Measurements from ENCODE around the gene PPP3R1. TPM values are rescaled to one million over a fixed set of nuclear protein-coding genes. Genes with fewer than 3 reads are reported as not detected.

PPP3R1 gene
- total and polyA plus RNA-seq, 2 experiments from 2014 or later: 7.9 to 49.6 TPM

DNA sequence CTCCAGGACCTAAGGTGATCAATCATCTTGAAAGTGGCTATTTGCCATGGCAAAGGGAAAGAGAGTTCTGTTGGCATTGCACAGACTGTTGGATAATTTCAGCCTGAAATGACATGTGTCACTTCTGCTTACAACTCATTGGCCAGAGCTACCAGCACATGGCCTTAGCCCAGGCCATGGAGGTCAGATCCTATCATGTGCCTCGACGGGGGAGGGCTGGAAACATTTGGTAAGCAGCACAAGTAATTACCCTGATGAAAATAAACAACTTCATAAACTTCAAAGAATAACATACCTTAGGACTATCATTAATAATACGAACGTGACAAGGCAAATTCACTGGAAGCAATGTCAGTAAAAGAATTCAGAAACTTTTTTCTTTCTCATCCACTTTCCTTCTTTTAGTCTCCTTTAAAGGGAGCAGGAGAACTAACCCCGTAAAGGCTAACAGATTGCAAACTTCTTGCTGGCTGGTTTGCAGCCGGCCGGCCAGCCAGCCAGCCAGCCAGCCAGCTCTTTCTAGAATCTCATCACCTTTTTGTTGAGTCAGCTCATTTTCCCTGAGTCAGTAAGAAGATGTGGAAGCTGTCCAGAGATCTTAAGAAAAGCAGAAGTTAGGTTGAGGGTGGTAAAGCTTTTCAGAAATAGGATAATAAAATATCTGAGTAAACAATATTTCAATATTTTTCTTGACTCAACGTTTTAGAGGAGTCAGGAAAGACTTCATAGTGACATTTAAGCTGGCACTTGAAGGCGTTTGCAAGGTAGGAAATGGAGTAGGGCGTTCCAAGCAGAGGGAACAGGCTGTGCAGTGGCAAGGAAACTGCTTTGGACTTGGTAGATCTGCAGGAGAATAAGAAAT lies 35.5 kb upstream of the PPP3R1 start:
- H3K27me3 Mint-ChIP-seq (ENCODE audit: insufficient read depth, low read depth, poor library complexity): peaks cover 4% of the 10 kb centered on the region
- no peaks in the 10 kb centered on the region for H3K79me2 ChIP-seq (replicated peaks; ENCODE audit: insufficient read depth)
- H3K36me3 ChIP-seq (ENCODE audit: insufficient read depth): no peaks in the 10 kb centered on the region
- no peak overlapping the region for H3K4me2 ChIP-seq
- peaks cover 9% of the 10 kb centered on the region; the same call in 2 of the 3 replicates for H3K4me1 Mint-ChIP-seq
- TF ChIP-seq ZNF331 (CRISPR knock-in tag; IDR thresholded peaks at IDR 0.05; ENCODE audit: low read depth): no peak
- H3F3A ChIP-seq (replicated peaks; ENCODE audit: low read depth): no peaks in the 10 kb centered on the region
- no peak overlapping the region for H3K4me3 Mint-ChIP-seq
- H4K20me1 ChIP-seq (replicated peaks; ENCODE audit: insufficient read depth): no peaks in the 10 kb centered on the region
- peak overlapping the region; percentile 54; the same call in 1 of the 2 replicates for H2AFZ ChIP-seq
- no peaks in the 10 kb centered on the region for H3K9me3 Mint-ChIP-seq
- H3K27ac Mint-ChIP-seq: peak overlapping the region; percentile 10; the same call in 1 of the 2 replicates
- no peak overlapping the region; the same call in 1 of the 2 replicates for H3K27ac ChIP-seq (ENCODE audit: low read depth)
- no peaks in the 10 kb centered on the region for H3K4me1 ChIP-seq (ENCODE audit: insufficient read depth)
- DNase-seq (ENCODE audit: low spot score) (peak; percentile 15), ATAC-seq (no peak; the same call in 2 of the 3 replicates)
- no peaks in the 10 kb centered on the region for H3K9me2 ChIP-seq (ENCODE audit: insufficient read depth)
- H3K36me3 Mint-ChIP-seq (ENCODE audit: low read depth): no peaks in the 10 kb centered on the region
- H3K4me3 ChIP-seq: no peak overlapping the region
- H3K27me3 ChIP-seq (ENCODE audit: insufficient read depth): no peaks in the 10 kb centered on the region

DNA sequence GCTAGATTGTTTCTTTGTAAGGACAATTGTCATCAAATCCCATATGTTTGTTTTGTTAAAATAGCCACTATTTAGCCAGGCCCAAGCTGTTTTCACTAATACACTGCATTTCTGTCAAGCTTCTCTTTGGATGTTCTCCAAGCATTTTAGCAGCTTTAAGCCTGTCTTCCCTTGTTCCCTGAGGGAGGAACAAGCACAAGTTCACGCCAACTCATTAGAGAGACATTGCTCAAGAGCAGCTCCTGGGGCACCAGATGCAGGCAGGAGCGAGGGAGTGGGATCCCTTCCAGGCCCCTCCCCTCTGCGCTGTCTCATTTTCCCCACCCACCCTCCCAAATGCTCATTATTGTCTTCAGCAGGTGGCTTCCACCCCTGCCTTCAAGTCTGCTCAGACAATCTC lies 32.6 kb upstream of the PPP3R1 start:
- Mint-ChIP-seq H3K27me3 (ENCODE audit: insufficient read depth, low read depth, poor library complexity) (peaks cover 4% of the 10 kb centered on the region), H3K9me3 (no peaks in the 10 kb centered on the region), H3K36me3 (ENCODE audit: low read depth) (no peaks in the 10 kb centered on the region), H3K4me1 (peaks cover 9% of the 10 kb centered on the region; the same call in 2 of the 3 replicates), H3K27ac (no peak overlapping the region), H3K4me3 (no peak overlapping the region)
- DNase-seq (ENCODE audit: low spot score) (no peak), ATAC-seq (no peak)
- Histone ChIP-seq H3K4me1 (ENCODE audit: insufficient read depth) (no peaks in the 10 kb centered on the region), H3K9me2 (ENCODE audit: insufficient read depth) (no peaks in the 10 kb centered on the region), H3K4me3 (no peak overlapping the region), H3K4me2 (no peak overlapping the region), H2AFZ (no peak overlapping the region), H4K20me1 (replicated peaks; ENCODE audit: insufficient read depth) (no peaks in the 10 kb centered on the region), H3K27ac (ENCODE audit: low read depth) (no peak overlapping the region), H3K27me3 (ENCODE audit: insufficient read depth) (no peaks in the 10 kb centered on the region), H3K79me2 (replicated peaks; ENCODE audit: insufficient read depth) (no peaks in the 10 kb centered on the region), H3K36me3 (ENCODE audit: insufficient read depth) (no peaks in the 10 kb centered on the region), H3F3A (replicated peaks; ENCODE audit: low read depth) (no peaks in the 10 kb centered on the region)
- TF ChIP-seq EZH2phosphoT487 (IDR thresholded peaks at IDR 0.05; ENCODE audit: unreplicated experiment) (no peak), CREB1 (CRISPR knock-in tag; IDR thresholded peaks at IDR 0.05; ENCODE audit: low read depth) (no peak), STAT1 (IDR thresholded peaks at IDR 0.05; ENCODE audit: unreplicated experiment) (no peak), POLR2AphosphoS5 (IDR thresholded peaks at IDR 0.05; ENCODE audit: low read depth) (no peak), NANOG (IDR thresholded peaks at IDR 0.05; ENCODE audit: borderline replicate concordance) (no peak), ZNF331 (CRISPR knock-in tag; IDR thresholded peaks at IDR 0.05; ENCODE audit: low read depth) (no peak), EZH2 (IDR thresholded peaks at IDR 0.05; ENCODE audit: low read depth, unreplicated experiment) (no peak)
- TF ChIP-seq, protein P1, sequence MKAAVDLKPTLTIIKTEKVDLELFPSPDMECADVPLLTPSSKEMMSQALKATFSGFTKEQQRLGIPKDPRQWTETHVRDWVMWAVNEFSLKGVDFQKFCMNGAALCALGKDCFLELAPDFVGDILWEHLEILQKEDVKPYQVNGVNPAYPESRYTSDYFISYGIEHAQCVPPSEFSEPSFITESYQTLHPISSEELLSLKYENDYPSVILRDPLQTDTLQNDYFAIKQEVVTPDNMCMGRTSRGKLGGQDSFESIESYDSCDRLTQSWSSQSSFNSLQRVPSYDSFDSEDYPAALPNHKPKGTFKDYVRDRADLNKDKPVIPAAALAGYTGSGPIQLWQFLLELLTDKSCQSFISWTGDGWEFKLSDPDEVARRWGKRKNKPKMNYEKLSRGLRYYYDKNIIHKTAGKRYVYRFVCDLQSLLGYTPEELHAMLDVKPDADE (IDR thresholded peaks at IDR 0.05): no peak
- TF ChIP-seq, protein P2, sequence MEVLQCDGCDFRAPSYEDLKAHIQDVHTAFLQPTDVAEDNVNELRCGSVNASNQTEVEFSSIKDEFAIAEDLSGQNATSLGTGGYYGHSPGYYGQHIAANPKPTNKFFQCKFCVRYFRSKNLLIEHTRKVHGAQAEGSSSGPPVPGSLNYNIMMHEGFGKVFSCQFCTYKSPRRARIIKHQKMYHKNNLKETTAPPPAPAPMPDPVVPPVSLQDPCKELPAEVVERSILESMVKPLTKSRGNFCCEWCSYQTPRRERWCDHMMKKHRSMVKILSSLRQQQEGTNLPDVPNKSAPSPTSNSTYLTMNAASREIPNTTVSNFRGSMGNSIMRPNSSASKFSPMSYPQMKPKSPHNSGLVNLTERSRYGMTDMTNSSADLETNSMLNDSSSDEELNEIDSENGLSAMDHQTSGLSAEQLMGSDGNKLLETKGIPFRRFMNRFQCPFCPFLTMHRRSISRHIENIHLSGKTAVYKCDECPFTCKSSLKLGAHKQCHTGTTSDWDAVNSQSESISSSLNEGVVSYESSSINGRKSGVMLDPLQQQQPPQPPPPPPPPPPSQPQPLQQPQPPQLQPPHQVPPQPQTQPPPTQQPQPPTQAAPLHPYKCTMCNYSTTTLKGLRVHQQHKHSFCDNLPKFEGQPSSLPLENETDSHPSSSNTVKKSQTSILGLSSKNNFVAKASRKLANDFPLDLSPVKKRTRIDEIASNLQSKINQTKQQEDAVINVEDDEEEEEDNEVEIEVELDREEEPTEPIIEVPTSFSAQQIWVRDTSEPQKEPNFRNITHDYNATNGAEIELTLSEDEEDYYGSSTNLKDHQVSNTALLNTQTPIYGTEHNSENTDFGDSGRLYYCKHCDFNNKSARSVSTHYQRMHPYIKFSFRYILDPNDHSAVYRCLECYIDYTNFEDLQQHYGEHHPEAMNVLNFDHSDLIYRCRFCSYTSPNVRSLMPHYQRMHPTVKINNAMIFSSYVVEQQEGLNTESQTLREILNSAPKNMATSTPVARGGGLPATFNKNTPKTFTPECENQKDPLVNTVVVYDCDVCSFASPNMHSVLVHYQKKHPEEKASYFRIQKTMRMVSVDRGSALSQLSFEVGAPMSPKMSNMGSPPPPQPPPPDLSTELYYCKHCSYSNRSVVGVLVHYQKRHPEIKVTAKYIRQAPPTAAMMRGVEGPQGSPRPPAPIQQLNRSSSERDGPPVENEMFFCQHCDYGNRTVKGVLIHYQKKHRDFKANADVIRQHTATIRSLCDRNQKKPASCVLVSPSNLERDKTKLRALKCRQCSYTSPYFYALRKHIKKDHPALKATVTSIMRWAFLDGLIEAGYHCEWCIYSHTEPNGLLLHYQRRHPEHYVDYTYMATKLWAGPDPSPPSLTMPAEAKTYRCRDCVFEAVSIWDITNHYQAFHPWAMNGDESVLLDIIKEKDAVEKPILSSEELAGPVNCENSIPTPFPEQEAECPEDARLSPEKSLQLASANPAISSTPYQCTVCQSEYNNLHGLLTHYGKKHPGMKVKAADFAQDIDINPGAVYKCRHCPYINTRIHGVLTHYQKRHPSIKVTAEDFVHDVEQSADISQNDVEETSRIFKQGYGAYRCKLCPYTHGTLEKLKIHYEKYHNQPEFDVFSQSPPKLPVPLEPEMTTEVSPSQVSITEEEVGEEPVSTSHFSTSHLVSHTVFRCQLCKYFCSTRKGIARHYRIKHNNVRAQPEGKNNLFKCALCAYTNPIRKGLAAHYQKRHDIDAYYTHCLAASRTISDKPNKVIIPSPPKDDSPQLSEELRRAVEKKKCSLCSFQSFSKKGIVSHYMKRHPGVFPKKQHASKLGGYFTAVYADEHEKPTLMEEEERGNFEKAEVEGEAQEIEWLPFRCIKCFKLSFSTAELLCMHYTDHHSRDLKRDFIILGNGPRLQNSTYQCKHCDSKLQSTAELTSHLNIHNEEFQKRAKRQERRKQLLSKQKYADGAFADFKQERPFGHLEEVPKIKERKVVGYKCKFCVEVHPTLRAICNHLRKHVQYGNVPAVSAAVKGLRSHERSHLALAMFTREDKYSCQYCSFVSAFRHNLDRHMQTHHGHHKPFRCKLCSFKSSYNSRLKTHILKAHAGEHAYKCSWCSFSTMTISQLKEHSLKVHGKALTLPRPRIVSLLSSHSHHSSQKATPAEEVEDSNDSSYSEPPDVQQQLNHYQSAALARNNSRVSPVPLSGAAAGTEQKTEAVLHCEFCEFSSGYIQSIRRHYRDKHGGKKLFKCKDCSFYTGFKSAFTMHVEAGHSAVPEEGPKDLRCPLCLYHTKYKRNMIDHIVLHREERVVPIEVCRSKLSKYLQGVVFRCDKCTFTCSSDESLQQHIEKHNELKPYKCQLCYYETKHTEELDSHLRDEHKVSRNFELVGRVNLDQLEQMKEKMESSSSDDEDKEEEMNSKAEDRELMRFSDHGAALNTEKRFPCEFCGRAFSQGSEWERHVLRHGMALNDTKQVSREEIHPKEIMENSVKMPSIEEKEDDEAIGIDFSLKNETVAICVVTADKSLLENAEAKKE (CRISPR knock-in tag; IDR thresholded peaks at IDR 0.05): no peak
- TF ChIP-seq, protein P3, sequence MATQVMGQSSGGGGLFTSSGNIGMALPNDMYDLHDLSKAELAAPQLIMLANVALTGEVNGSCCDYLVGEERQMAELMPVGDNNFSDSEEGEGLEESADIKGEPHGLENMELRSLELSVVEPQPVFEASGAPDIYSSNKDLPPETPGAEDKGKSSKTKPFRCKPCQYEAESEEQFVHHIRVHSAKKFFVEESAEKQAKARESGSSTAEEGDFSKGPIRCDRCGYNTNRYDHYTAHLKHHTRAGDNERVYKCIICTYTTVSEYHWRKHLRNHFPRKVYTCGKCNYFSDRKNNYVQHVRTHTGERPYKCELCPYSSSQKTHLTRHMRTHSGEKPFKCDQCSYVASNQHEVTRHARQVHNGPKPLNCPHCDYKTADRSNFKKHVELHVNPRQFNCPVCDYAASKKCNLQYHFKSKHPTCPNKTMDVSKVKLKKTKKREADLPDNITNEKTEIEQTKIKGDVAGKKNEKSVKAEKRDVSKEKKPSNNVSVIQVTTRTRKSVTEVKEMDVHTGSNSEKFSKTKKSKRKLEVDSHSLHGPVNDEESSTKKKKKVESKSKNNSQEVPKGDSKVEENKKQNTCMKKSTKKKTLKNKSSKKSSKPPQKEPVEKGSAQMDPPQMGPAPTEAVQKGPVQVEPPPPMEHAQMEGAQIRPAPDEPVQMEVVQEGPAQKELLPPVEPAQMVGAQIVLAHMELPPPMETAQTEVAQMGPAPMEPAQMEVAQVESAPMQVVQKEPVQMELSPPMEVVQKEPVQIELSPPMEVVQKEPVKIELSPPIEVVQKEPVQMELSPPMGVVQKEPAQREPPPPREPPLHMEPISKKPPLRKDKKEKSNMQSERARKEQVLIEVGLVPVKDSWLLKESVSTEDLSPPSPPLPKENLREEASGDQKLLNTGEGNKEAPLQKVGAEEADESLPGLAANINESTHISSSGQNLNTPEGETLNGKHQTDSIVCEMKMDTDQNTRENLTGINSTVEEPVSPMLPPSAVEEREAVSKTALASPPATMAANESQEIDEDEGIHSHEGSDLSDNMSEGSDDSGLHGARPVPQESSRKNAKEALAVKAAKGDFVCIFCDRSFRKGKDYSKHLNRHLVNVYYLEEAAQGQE (IDR thresholded peaks at IDR 0.05; ENCODE audit: unreplicated experiment): no peak
